ENCODE measurements around the gene EPHA3.

- TF ChIP-seq POLR2AphosphoS2 (IDR thresholded peaks at IDR 0.05; ENCODE audit: low read length) (no peak), EP300 (IDR thresholded peaks at IDR 0.05; ENCODE audit: low read length) (no peak), SNAPC5 (CRISPR knock-in tag; IDR thresholded peaks at IDR 0.05) (no peak)
Measured at GRCh38 chr3:89474333-89475130, 367.1 kb downstream of the EPHA3 start.

All from K562 (cell line).